Ammon's horn (tissue), 1 donor: ENCODE results near the gene PHF21B.
"Not testable (repeated sequence)": the region's sequence is repeated elsewhere in the genome, so short reads cannot be mapped to it uniquely, and the experiment has no call there.

ENCODE experiments used
- DNase-seq: peaks from one replicate; pipeline ENCODE4 v3.0.0-alpha.2; 2016; ENCODE audit warnings: low spot score

PHF21B gene

GRCh38 chr22:44917372-44918165 is 92.2 kb downstream of the PHF21B start:
- no peak for DNase-seq

GRCh38 chr22:44916281-44917231 is 93.2 kb downstream of the PHF21B start:
- DNase-seq: no peak

GRCh38 chr22:44915441-44915840 is 94.4 kb downstream of the PHF21B start:
- no peak for DNase-seq

- no peak for DNase-seq
These were observed 95.6 kb downstream of the PHF21B start for GRCh38 chr22:44914026-44914721.

- DNase-seq: no peak
These were observed 96.4 kb downstream of the PHF21B start for GRCh38 chr22:44913198-44913983.

- no peak for DNase-seq
These were observed 100.6 kb downstream of the PHF21B start for GRCh38 chr22:44909241-44909640.

- no peak for DNase-seq
These were observed 101.8 kb downstream of the PHF21B start for GRCh38 chr22:44907765-44908737.

GRCh38 chr22:44906999-44907644 is 102.7 kb downstream of the PHF21B start:
- no peak for DNase-seq

GRCh38 chr22:44906248-44906936 is 103.4 kb downstream of the PHF21B start:
- no peak for DNase-seq

- DNase-seq: not testable (repeated sequence)
These were observed 105.2 kb downstream of the PHF21B start for GRCh38 chr22:44904492-44905152.

GRCh38 chr22:44903164-44903563 is 106.6 kb downstream of the PHF21B start:
- DNase-seq: not testable (repeated sequence)

GRCh38 chr22:44901301-44901700 is 108.5 kb downstream of the PHF21B start:
- no peak for DNase-seq

- DNase-seq: no peak
These were observed 111.6 kb downstream of the PHF21B start for GRCh38 chr22:44898236-44898635.

- DNase-seq: no peak
These were observed 114.3 kb downstream of the PHF21B start for GRCh38 chr22:44895296-44896055.

GRCh38 chr22:44894782-44895181 is 115.0 kb downstream of the PHF21B start:
- DNase-seq: no peak

GRCh38 chr22:44894321-44894720 is 115.5 kb downstream of the PHF21B start:
- no peak for DNase-seq

- DNase-seq: no peak
These were observed 116.1 kb downstream of the PHF21B start for GRCh38 chr22:44893731-44894080.
